Stimulated activated naive CD8-positive, alpha-beta T cell treated with anti-CD3 and anti-CD28 coated beads, Interleukin-15, amount 100 ng/mL, for 72 hours (primary cell): Measurements from ENCODE around the gene BRD1.
A peak's percentile ranks its signal among the peaks of the same experiment; 100 is the strongest.

Source experiments
- ATAC-seq: fragments of 150-1000 bp; cut with Tn5 transposase; 2 replicates; pipeline ENCODE4 v1.10.0; 2021; ENCODE audit warnings: mild to moderate bottlenecking, moderate library complexity
- DNase-seq, 2 donors: peaks; one replicate each; pipeline ENCODE4 v3.0.0; 2021 to 2022
- H3K27ac Mint-ChIP-seq, 2 donors: one replicate each; pipeline ENCODE4 v1.8.0; 2022; ENCODE audit warnings: mild to moderate bottlenecking in 2 of 2, mixed read lengths in 2 of 2, moderate library complexity in 2 of 2
- H3K27me3 Mint-ChIP-seq: one replicate; pipeline ENCODE4 v1.8.0; 2022; ENCODE audit warnings: mixed read lengths
- H3K4me1 Mint-ChIP-seq: one replicate; pipeline ENCODE4 v1.8.0; 2022; ENCODE audit warnings: mild to moderate bottlenecking, mixed read lengths
- H3K4me3 Mint-ChIP-seq, 2 donors: one replicate each; pipeline ENCODE4 v1.8.0; 2022; ENCODE audit warnings: mild to moderate bottlenecking in 2 of 2, mixed read lengths in 2 of 2, moderate library complexity in 1 of 2
- H3K9me3 Mint-ChIP-seq, 2 donors: one replicate each; pipeline ENCODE4 v1.8.0; 2022; ENCODE audit warnings: mixed read lengths in 2 of 2

The BRD1 gene

GRCh38 chr22:49803134-49803533, 24.5 kb downstream of the BRD1 start:
- DNase-seq (no peak), ATAC-seq (peak; percentile 24)
- H3K4me3 Mint-ChIP-seq = no peak overlapping the region
- H3K4me1 Mint-ChIP-seq = peaks cover 66% of the 10 kb centered on the region
- H3K27ac Mint-ChIP-seq = no peak overlapping the region
- H3K27me3 Mint-ChIP-seq = no peaks in the 10 kb centered on the region
- no peaks in the 10 kb centered on the region for H3K9me3 Mint-ChIP-seq

- Mint-ChIP-seq H3K9me3 (no peaks in the 10 kb centered on the region), H3K4me3 (no peak overlapping the region)
Observed at GRCh38 chr22:49801391-49802060, 26.1 kb downstream of the BRD1 start.

GRCh38 chr22:49800408-49801238, 27.1 kb downstream of the BRD1 start:
- H3K9me3 Mint-ChIP-seq = no peaks in the 10 kb centered on the region
- H3K27me3 Mint-ChIP-seq = no peaks in the 10 kb centered on the region
- DNase-seq = no peak
- no peak overlapping the region for H3K4me3 Mint-ChIP-seq
- H3K27ac Mint-ChIP-seq = peak overlapping the region in 1 of 2 donors; percentile 88
- peaks cover 43% of the 10 kb centered on the region for H3K4me1 Mint-ChIP-seq
- ATAC-seq = no peak

More at GRCh38 chr22:49801391-49802060, 26.1 kb downstream of the BRD1 start:
- DNase-seq (no peak), ATAC-seq (no peak)
- Mint-ChIP-seq H3K27ac (peak overlapping the region; percentile 33 to 34), H3K4me1 (peaks cover 50% of the 10 kb centered on the region), H3K27me3 (no peaks in the 10 kb centered on the region)

- Mint-ChIP-seq H3K4me3 (no peak overlapping the region), H3K27me3 (no peaks in the 10 kb centered on the region), H3K9me3 (no peaks in the 10 kb centered on the region), H3K4me1 (peaks cover 41% of the 10 kb centered on the region), H3K27ac (peak overlapping the region in 1 of 2 donors; percentile 64)
- ATAC-seq = no peak
- DNase-seq = no peak
Observed at GRCh38 chr22:49799431-49800075, 28.1 kb downstream of the BRD1 start.

- H3K4me1 Mint-ChIP-seq = peaks cover 32% of the 10 kb centered on the region
- no peaks in the 10 kb centered on the region for H3K9me3 Mint-ChIP-seq
- DNase-seq (no peak), ATAC-seq (no peak)
- H3K27ac Mint-ChIP-seq = no peak overlapping the region
- H3K27me3 Mint-ChIP-seq = no peaks in the 10 kb centered on the region
- H3K4me3 Mint-ChIP-seq = no peak overlapping the region
Observed at GRCh38 chr22:49798486-49799151, 29.1 kb downstream of the BRD1 start.

- Mint-ChIP-seq H3K4me1 (peaks cover 26% of the 10 kb centered on the region), H3K27me3 (no peaks in the 10 kb centered on the region), H3K27ac (no peak overlapping the region), H3K9me3 (no peaks in the 10 kb centered on the region), H3K4me3 (no peak overlapping the region)
- ATAC-seq (no peak), DNase-seq (no peak)
Observed at GRCh38 chr22:49797706-49798105, 30.0 kb downstream of the BRD1 start.

GRCh38 chr22:49796596-49797270, 30.9 kb downstream of the BRD1 start:
- H3K4me1 Mint-ChIP-seq = peaks cover 34% of the 10 kb centered on the region
- no peaks in the 10 kb centered on the region for H3K9me3 Mint-ChIP-seq
- no peak overlapping the region for H3K4me3 Mint-ChIP-seq
- ATAC-seq (no peak), DNase-seq (no peak)
- no peak overlapping the region for H3K27ac Mint-ChIP-seq
- H3K27me3 Mint-ChIP-seq = no peaks in the 10 kb centered on the region

GRCh38 chr22:49795521-49795920, 32.2 kb downstream of the BRD1 start:
- Mint-ChIP-seq H3K4me1 (peaks cover 36% of the 10 kb centered on the region), H3K27ac (peak overlapping the region in 1 of 2 donors; percentile 35), H3K27me3 (no peaks in the 10 kb centered on the region), H3K4me3 (no peak overlapping the region), H3K9me3 (no peaks in the 10 kb centered on the region)
- DNase-seq = no peak
- ATAC-seq = no peak

- DNase-seq = no peak
- no peak overlapping the region for H3K4me3 Mint-ChIP-seq
- peaks cover 46% of the 10 kb centered on the region for H3K4me1 Mint-ChIP-seq
- no peaks in the 10 kb centered on the region for H3K9me3 Mint-ChIP-seq
- H3K27ac Mint-ChIP-seq = no peak overlapping the region
- no peaks in the 10 kb centered on the region for H3K27me3 Mint-ChIP-seq
- ATAC-seq = no peak
Observed at GRCh38 chr22:49793871-49794270, 33.8 kb downstream of the BRD1 start.

- H3K4me3 Mint-ChIP-seq = no peak overlapping the region
- H3K4me1 Mint-ChIP-seq = peaks cover 52% of the 10 kb centered on the region
- no peak overlapping the region for H3K27ac Mint-ChIP-seq
- DNase-seq (no peak), ATAC-seq (no peak)
- H3K27me3 Mint-ChIP-seq = no peaks in the 10 kb centered on the region
- H3K9me3 Mint-ChIP-seq = no peaks in the 10 kb centered on the region
Observed at GRCh38 chr22:49793296-49793695, 34.4 kb downstream of the BRD1 start.

- peaks cover 57% of the 10 kb centered on the region for H3K4me1 Mint-ChIP-seq
- ATAC-seq (no peak), DNase-seq (no peak)
- no peak overlapping the region for H3K4me3 Mint-ChIP-seq
- peak overlapping the region; percentile 66 to 83 for H3K27ac Mint-ChIP-seq
- no peaks in the 10 kb centered on the region for H3K9me3 Mint-ChIP-seq
- H3K27me3 Mint-ChIP-seq = no peaks in the 10 kb centered on the region
Observed at GRCh38 chr22:49792107-49792506, 35.6 kb downstream of the BRD1 start.

GRCh38 chr22:49791682-49792081, 36.0 kb downstream of the BRD1 start:
- ATAC-seq = no peak
- Mint-ChIP-seq H3K27me3 (no peaks in the 10 kb centered on the region), H3K27ac (peak overlapping the region in 1 of 2 donors; percentile 66), H3K4me1 (peaks cover 57% of the 10 kb centered on the region), H3K9me3 (no peaks in the 10 kb centered on the region), H3K4me3 (no peak overlapping the region)
- DNase-seq = no peak

GRCh38 chr22:49790912-49791311, 36.8 kb downstream of the BRD1 start:
- Mint-ChIP-seq H3K4me1 (peaks cover 65% of the 10 kb centered on the region), H3K27ac (peak overlapping the region; percentile 52 to 57), H3K27me3 (no peaks in the 10 kb centered on the region), H3K9me3 (no peaks in the 10 kb centered on the region), H3K4me3 (peak overlapping the region; percentile 5 to 78)
- DNase-seq (no peak), ATAC-seq (no peak)

- H3K9me3 Mint-ChIP-seq = no peaks in the 10 kb centered on the region
- H3K27ac Mint-ChIP-seq = peak overlapping the region; percentile 46 to 96
- H3K27me3 Mint-ChIP-seq = no peaks in the 10 kb centered on the region
- peaks cover 59% of the 10 kb centered on the region for H3K4me1 Mint-ChIP-seq
- ATAC-seq = peak; percentile 94
- peak in 1 of 2 donors; percentile 46 for DNase-seq
- H3K4me3 Mint-ChIP-seq = peak overlapping the region; percentile 53 to 78
Observed at GRCh38 chr22:49789289-49790141, 38.2 kb downstream of the BRD1 start.
